GOT3 (cell line): ENCODE results near the gene NEGR1.

ENCODE experiments used
- DNase-seq: peaks from one replicate; lab custom pipeline; 2025; ENCODE audit warnings: mixed read lengths; lab: John Stamatoyannopoulos, UW

NEGR1 gene

DNA sequence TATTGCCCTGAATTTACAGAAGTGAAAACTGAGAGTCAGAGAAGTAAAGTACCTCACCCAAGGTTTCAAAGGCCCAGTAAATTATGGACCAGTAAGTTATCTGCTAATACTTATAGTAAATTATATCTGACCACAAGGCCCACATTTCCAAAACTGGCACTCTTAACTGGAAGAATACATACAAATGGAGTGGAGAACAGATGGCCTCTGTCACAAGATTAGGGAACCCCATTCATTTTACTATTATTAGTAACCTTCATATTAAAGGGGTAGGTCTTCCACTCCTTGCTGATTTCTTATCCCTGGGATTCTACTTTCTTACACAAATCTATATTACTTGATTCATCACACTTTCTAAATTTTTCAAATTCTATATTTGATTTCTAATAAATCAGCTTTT lies 588.8 kb downstream of the NEGR1 start:
- DNase-seq = no peak

DNA sequence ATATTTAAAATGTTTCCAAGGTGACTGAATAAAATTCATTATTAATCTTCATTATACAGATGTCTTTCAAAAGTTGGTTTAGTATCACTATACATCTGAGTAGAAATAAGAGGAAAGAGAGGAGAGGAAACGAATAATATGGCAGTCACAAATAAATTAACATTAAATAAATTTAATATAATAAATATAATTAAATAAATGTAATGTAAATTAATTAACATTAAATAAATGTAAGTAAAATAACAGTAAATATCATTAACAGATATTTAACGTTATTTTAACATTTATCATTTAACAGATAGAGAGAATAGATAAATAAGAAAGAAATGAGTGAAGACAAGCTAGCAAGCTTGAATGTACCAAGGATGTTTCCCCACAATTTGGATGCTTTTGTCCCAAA lies 592.7 kb downstream of the NEGR1 start:
- DNase-seq = no peak

GRCh38 chr1:71687376-71687775 lies 595.0 kb downstream of the NEGR1 start:
- no peak for DNase-seq

- DNase-seq = no peak
Observed at GRCh38 chr1:71676979-71677925, 605.1 kb downstream of the NEGR1 start.

DNA sequence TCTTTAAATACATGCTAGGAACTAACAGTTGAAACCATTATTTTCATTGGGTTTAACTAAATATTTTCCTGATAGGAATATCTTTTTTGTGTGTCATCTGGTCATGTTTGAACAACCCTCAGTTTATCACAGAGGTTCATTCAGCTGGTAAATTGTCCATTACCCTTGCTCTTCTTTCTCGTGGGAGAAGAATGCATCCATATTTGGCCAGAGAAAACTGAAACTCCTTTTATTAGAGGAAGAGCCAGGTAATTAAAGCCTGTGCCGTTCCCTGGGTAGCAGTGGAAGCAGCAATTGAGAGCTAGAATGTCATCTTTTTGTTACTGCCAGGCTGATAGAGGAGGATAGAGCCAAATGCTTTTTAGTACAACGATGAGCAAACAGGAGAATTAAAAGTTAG lies 614.3 kb downstream of the NEGR1 start:
- DNase-seq = no peak

GRCh38 chr1:71667216-71667615 lies 615.1 kb downstream of the NEGR1 start:
- DNase-seq = no peak

GRCh38 chr1:71666609-71667008 lies 615.7 kb downstream of the NEGR1 start:
- DNase-seq = no peak

- DNase-seq = no peak
Observed at GRCh38 chr1:71660411-71660810, 621.9 kb downstream of the NEGR1 start.

DNA sequence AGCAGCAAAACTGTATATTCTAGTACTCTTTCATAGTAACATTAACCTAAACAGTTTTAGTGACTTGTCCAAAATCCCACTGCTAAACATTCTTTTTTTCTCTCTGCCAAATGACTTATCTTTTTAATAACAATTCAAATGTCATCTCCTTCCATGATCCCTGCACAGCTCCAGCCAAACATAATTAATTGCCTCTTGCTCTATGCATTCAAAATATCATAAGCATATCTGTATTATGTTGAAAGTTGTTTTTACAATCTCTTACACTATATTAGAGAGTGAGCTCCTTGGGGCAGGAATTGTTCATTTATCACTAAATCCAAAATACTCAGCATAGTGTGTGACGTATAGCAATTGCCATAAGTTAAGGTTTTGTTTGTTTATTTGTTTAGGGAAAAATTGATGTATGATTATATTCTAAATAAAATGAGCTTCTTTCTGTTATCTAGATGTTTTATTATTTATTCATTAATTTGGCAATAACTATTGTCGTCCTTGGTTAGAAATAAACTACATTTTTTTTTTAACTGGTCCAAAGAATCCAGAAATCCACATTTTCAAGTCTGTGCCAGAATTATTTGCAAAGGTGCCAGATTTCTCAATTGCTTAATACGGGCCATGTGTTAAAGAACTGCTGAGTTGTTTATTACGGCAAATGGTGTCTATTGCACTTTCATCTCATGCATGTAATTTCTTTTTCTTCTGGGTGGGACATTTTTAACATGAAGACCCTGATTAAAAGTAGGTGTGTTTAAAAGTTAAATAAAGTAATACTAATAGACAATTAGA lies 624.3 kb downstream of the NEGR1 start:
- DNase-seq = no peak

- DNase-seq = no peak
Observed at GRCh38 chr1:71656902-71657301, 625.4 kb downstream of the NEGR1 start.

- DNase-seq = no peak
Observed at GRCh38 chr1:71655604-71656003, 626.7 kb downstream of the NEGR1 start.

- no peak for DNase-seq
Observed at GRCh38 chr1:71653952-71654351, 628.4 kb downstream of the NEGR1 start.

GRCh38 chr1:71651214-71651613 lies 631.1 kb downstream of the NEGR1 start:
- DNase-seq = no peak

DNA sequence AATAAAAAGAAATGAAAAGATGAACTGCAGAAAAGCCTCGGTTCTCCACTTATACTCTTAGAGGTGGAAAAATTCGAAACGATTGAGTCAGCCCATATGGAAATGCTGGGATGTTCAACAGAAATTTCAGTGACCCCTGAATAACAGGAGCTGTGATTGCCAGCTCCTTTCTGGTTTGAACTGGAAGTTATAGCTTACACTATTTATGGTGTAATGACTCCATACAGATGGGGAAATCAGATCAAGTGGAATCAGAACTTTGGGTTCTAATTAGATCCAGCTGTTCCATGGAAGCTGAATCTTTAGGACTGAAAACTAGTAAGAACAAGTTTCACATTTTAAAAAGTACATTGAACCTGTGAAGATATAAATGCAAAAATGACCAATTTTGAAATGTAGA lies 632.2 kb downstream of the NEGR1 start:
- DNase-seq = no peak

DNA sequence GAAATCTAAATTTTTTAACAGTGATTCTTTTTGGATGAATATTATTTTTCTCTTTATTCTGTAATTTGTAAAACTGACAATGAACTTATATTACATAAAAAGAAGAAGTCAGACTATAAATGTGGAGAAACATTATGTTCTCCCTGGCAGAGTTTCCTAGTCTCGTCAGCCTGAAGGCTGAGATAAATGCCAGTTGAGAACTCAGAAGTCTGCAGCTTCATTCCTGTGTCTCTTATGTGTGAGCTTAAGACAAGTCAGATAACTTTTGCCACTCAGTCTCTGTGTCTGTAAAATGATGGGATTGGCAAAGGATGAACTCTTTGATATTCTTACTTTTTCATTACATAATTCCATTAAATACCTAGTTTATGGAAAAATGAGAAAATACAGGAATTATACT lies 632.7 kb downstream of the NEGR1 start:
- DNase-seq = no peak

GRCh38 chr1:71647513-71648300 lies 634.6 kb downstream of the NEGR1 start:
- DNase-seq = no peak

GRCh38 chr1:71645015-71645414 lies 637.3 kb downstream of the NEGR1 start:
- no peak for DNase-seq

- DNase-seq = no peak
Observed at GRCh38 chr1:71641903-71642302, 640.4 kb downstream of the NEGR1 start.

DNA sequence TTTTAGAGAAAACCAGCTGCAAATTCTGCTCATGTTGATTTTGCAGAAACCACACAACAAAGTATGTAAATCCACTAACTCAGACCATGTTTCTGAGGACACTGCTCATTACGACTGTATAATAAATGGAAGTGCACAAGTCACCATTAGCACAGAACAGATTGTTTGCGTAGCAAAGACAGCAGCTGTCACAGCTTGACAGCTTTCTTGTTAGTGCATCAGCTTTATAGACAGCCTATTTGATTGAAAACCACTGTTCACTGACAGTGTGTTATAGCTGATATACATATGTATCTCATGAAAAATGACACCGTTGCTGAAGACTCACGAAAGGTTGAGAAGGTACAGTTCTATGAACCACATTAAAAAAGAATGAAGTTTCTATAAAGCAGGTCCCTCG lies 641.3 kb downstream of the NEGR1 start:
- DNase-seq = no peak

- DNase-seq = no peak
Observed at GRCh38 chr1:71640116-71640515, 642.2 kb downstream of the NEGR1 start.

DNA sequence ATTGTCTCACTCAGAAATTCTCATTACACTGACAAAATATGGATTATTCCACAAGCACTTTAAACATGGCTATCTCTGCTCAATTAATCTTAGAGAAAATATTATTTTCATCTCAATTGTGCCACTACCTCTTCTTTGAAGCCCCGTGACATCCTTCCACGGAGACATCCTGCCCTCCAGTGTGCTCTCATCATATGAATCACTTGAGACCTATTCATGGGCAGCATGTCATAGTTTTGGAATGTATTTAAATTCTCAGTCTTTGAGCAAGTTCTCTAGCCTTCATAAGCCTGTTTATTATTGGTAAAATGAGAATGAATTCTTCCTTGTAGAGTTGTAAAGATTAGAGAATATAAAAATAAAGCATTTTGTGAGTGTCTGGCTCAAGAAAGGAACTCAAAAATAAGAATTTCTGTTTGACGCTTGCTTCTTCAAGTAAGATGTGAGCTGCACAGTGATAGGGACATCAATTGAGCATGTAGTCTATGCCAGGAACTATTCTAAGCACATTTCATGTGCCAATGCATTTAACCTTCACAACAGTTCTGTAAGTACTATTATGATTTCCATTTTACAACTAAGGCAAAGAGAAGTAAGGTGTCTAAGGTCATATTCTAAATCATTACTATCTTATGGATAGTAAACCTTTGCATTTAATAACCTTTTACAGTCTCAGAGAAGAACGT lies 644.1 kb downstream of the NEGR1 start:
- no peak for DNase-seq

DNA sequence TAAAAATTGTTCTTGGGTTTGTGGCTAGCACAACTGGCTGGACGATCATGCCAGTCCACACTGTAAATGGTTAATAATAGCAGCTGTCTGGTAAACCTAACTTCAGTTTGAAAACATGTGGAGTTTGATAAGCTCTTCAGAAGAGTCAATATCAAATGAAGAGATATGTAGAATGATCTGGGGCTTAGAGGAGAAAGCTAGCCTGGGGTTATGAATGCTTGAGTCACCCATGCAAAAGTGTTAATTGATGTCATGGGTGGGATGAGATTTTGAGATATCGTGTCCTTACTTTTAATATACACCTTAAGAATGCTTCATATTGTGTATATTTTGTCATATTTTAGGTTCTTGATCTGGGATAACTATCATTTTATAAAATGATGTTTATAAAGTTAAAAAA lies 646.8 kb downstream of the NEGR1 start:
- no peak for DNase-seq
